Loucy (cell line): ENCODE data around the gene HSPA2.

Source experiments
- H2AFZ ChIP-seq: fragments of 200-600 bp; sonication (generic); 2 replicates; pipeline ENCODE4 v1.6.0; 2016; ENCODE audit warnings: antibody characterized with exemption, mild to moderate bottlenecking, low read length, moderate library complexity
- H3F3A ChIP-seq: fragments of 200-600 bp; 2 replicates; pipeline ENCODE4 v1.6.0; 2016; ENCODE audit warnings: antibody characterized with exemption, low read depth, mild to moderate bottlenecking
- H3K27me3 ChIP-seq: fragments of 200-600 bp; sonication (generic); 2 replicates; pipeline ENCODE4 v1.6.1; 2014; ENCODE audit warnings: low read length, mild to moderate bottlenecking; ENCODE audit not compliant: insufficient read depth, poor library complexity, severe bottlenecking
- H3K36me3 ChIP-seq: fragments of 200-600 bp; sonication (generic); 2 replicates; pipeline ENCODE4 v1.6.1; 2016; ENCODE audit warnings: low read length; ENCODE audit not compliant: insufficient read depth
- H3K4me1 ChIP-seq: fragments of 200-600 bp; sonication (generic); 2 replicates; pipeline ENCODE4 v1.5.1; 2014; ENCODE audit warnings: low read length, mild to moderate bottlenecking; ENCODE audit not compliant: insufficient read depth, poor library complexity, severe bottlenecking
- H3K4me2 ChIP-seq: fragments of 200-600 bp; sonication (generic); 2 replicates; pipeline ENCODE4 v1.6.0; 2014; ENCODE audit warnings: antibody characterized with exemption, low read length, low read depth, mild to moderate bottlenecking; ENCODE audit not compliant: poor library complexity, severe bottlenecking
- H3K4me3 ChIP-seq: fragments of 200-600 bp; sonication (generic); 2 replicates; pipeline ENCODE4 v1.5.1; 2014; ENCODE audit warnings: low read length, mild to moderate bottlenecking, mixed read lengths; ENCODE audit not compliant: poor library complexity, severe bottlenecking
- H3K79me2 ChIP-seq: fragments of 200-600 bp; sonication (generic); 2 replicates; pipeline ENCODE4 v1.6.1; 2014; ENCODE audit warnings: low read length; ENCODE audit not compliant: insufficient read depth
- H3K9ac ChIP-seq: fragments of 200-600 bp; sonication (generic); 2 replicates; pipeline ENCODE4 v1.6.0; 2014; ENCODE audit warnings: mild to moderate bottlenecking, low read depth, low read length, moderate library complexity; ENCODE audit not compliant: poor library complexity, severe bottlenecking
- H3K9me2 ChIP-seq: fragments of 200-600 bp; sonication (generic); replicated peaks from 2 replicates; pipeline ENCODE4 v1.6.1; 2016; ENCODE audit warnings: low read depth, low read length, mixed read lengths
- H3K9me3 ChIP-seq: fragments of 200-600 bp; sonication (generic); 2 replicates; pipeline ENCODE4 v1.6.1; 2014; ENCODE audit warnings: mild to moderate bottlenecking, antibody characterized with exemption, low read length, low read depth; ENCODE audit not compliant: insufficient read depth
- H4K20me1 ChIP-seq: fragments of 200-600 bp; sonication (generic); 2 replicates; pipeline ENCODE4 v1.6.0; 2014; ENCODE audit warnings: antibody characterized with exemption, low read length, mild to moderate bottlenecking; ENCODE audit not compliant: insufficient read depth, poor library complexity, severe bottlenecking
- CTCF ChIP-seq: fragments of 200-600 bp; sonication (generic); conservative IDR thresholded peaks from 2 replicates; pipeline ENCODE4 v1.5.1; 2014; ENCODE audit warnings: mild to moderate bottlenecking, antibody characterized with exemption, low read length
- EZH2phosphoT487 ChIP-seq: fragments of 200-600 bp; IDR thresholded peaks from 2 replicates; pipeline ENCODE4 v1.6.1; 2018; ENCODE audit warnings: antibody characterized with exemption, mild to moderate bottlenecking, moderate library complexity, borderline replicate concordance

HSPA2 gene

GRCh38 chr14:64520699-64521098, 19.8 kb upstream of the HSPA2 start:
- Histone ChIP-seq H3K9me3 (no peaks in the 10 kb centered on the region), H3K9ac (no peak overlapping the region), H3F3A (no peaks in the 10 kb centered on the region), H3K4me2 (no peak overlapping the region), H3K4me3 (no peak overlapping the region), H3K4me1 (peaks cover 4% of the 10 kb centered on the region), H3K9me2 (no peaks in the 10 kb centered on the region), H3K27me3 (no peaks in the 10 kb centered on the region), H4K20me1 (peaks cover 52% of the 10 kb centered on the region), H3K36me3 (peaks cover 36% of the 10 kb centered on the region), H2AFZ (no peak overlapping the region), H3K79me2 (peaks cover 72% of the 10 kb centered on the region)
- TF ChIP-seq CTCF: no peak
- TF ChIP-seq EZH2phosphoT487: no peak

GRCh38 chr14:64522591-64523355, 17.8 kb upstream of the HSPA2 start:
- no peak overlapping the region for H3K4me2 ChIP-seq
- H3K4me3 ChIP-seq: no peak overlapping the region
- no peaks in the 10 kb centered on the region for H3F3A ChIP-seq
- H3K9me3 ChIP-seq: no peaks in the 10 kb centered on the region
- H2AFZ ChIP-seq: no peak overlapping the region
- H3K27me3 ChIP-seq: no peaks in the 10 kb centered on the region
- peaks cover 42% of the 10 kb centered on the region for H3K36me3 ChIP-seq
- H3K9ac ChIP-seq: no peak overlapping the region
- peaks cover 51% of the 10 kb centered on the region for H3K79me2 ChIP-seq
- no peaks in the 10 kb centered on the region for H3K4me1 ChIP-seq
- H4K20me1 ChIP-seq: peaks cover 34% of the 10 kb centered on the region
- TF ChIP-seq CTCF (no peak), EZH2phosphoT487 (no peak)
- H3K9me2 ChIP-seq: no peaks in the 10 kb centered on the region

GRCh38 chr14:64525354-64525753, 15.2 kb upstream of the HSPA2 start:
- H3K79me2 ChIP-seq: peaks cover 26% of the 10 kb centered on the region
- no peak for TF ChIP-seq CTCF
- TF ChIP-seq EZH2phosphoT487: no peak
- no peaks in the 10 kb centered on the region for H3F3A ChIP-seq
- H3K27me3 ChIP-seq: no peaks in the 10 kb centered on the region
- H4K20me1 ChIP-seq: peaks cover 16% of the 10 kb centered on the region
- H3K9me3 ChIP-seq: no peaks in the 10 kb centered on the region
- H3K9ac ChIP-seq: no peak overlapping the region
- H3K4me1 ChIP-seq: no peaks in the 10 kb centered on the region
- no peak overlapping the region for H3K4me3 ChIP-seq
- no peaks in the 10 kb centered on the region for H3K9me2 ChIP-seq
- H3K4me2 ChIP-seq: no peak overlapping the region
- peaks cover 45% of the 10 kb centered on the region for H3K36me3 ChIP-seq
- no peak overlapping the region for H2AFZ ChIP-seq
